WTC11 (cell line): Measurements from ENCODE around the gene GART. TPM values are rescaled to one million over a fixed set of nuclear protein-coding genes. Genes with fewer than 3 reads are reported as not detected.

Experiments
- ATAC-seq: fragments of 200-7000 bp; cut with Tn5 transposase; 2 replicates; pipeline ENCODE4 v1.10.0; 2021; ENCODE audit warnings: mild to moderate bottlenecking, moderate library complexity
- CTCF ChIA-PET: fragments of 300-600 bp; sonication (Branson Sonifier 250); formaldehyde crosslinking; loops from one replicate; lab custom pipeline; 2021; ENCODE audit warnings: antibody characterized with exemption; lab: Charles Lee
- POLR2A ChIA-PET: fragments of 350-600 bp; sonication (Branson Sonifier 250); formaldehyde crosslinking; loops from one replicate; lab custom pipeline; 2021; ENCODE audit warnings: antibody characterized with exemption; lab: Charles Lee
- DNase-seq: peaks from one replicate; pipeline ENCODE4 v3.0.0; 2021; ENCODE audit warnings: low spot score
- H3K27ac Mint-ChIP-seq: 2 replicates; pipeline ENCODE4 v1.8.0; 2021; ENCODE audit warnings: mixed read lengths
- H3K27me3 Mint-ChIP-seq: 2 replicates; pipeline ENCODE4 v1.8.0; 2021; ENCODE audit warnings: low read depth, mild to moderate bottlenecking, moderate library complexity, mixed read lengths
- H3K36me3 Mint-ChIP-seq: 2 replicates; pipeline ENCODE4 v1.8.0; 2021; ENCODE audit warnings: mixed read lengths
- H3K4me1 Mint-ChIP-seq: 2 replicates; pipeline ENCODE4 v1.8.0; 2022; ENCODE audit warnings: mixed read lengths
- H3K4me3 Mint-ChIP-seq: 2 replicates; pipeline ENCODE4 v1.8.0; 2021; ENCODE audit warnings: mild to moderate bottlenecking, moderate library complexity, mixed read lengths
- H3K9me3 Mint-ChIP-seq: 2 replicates; pipeline ENCODE4 v1.8.0; 2021; ENCODE audit warnings: mixed read lengths
- FOXK1 ChIP-seq: sonication (generic); formaldehyde crosslinking; IDR thresholded peaks from 2 replicates; pipeline ENCODE4 v1.8.0; 2022; ENCODE audit warnings: mild to moderate bottlenecking, moderate library complexity, missing genetic modification reagents
- JUN ChIP-seq: sonication (generic); formaldehyde crosslinking; IDR thresholded peaks from 2 replicates; pipeline ENCODE4 v1.8.0; 2023; ENCODE audit warnings: mild to moderate bottlenecking, missing genetic modification reagents
- KAT7 ChIP-seq: sonication (generic); formaldehyde crosslinking; IDR thresholded peaks from 2 replicates; pipeline ENCODE4 v1.8.1; 2023; ENCODE audit warnings: missing genetic modification reagents, mild to moderate bottlenecking, borderline replicate concordance
- NFYB ChIP-seq: sonication (generic); formaldehyde crosslinking; conservative IDR thresholded peaks from 2 replicates; pipeline ENCODE4 v1.8.0; 2022; ENCODE audit warnings: low read depth, missing genetic modification reagents
- NR2C2 ChIP-seq: sonication (generic); formaldehyde crosslinking; IDR thresholded peaks from 2 replicates; pipeline ENCODE4 v1.8.0; 2022; ENCODE audit warnings: mild to moderate bottlenecking, missing genetic modification reagents
- OVOL2 ChIP-seq: fragments of 250-450 bp; sonication (Bioruptor Pico); IDR thresholded peaks from 2 replicates; pipeline ENCODE4 v1.9.0; 2021; ENCODE audit warnings: mild to moderate bottlenecking, borderline replicate concordance
- RELA ChIP-seq: sonication (generic); formaldehyde crosslinking; IDR thresholded peaks from 2 replicates; pipeline ENCODE4 v1.8.1; 2022; ENCODE audit warnings: missing genetic modification reagents, mild to moderate bottlenecking, borderline replicate concordance
- SOX15 ChIP-seq: fragments of 250-450 bp; sonication (Bioruptor Pico); IDR thresholded peaks from 2 replicates; pipeline ENCODE4 v1.9.0; 2021; ENCODE audit warnings: mild to moderate bottlenecking
- ZNF138 ChIP-seq: sonication (generic); formaldehyde crosslinking; conservative IDR thresholded peaks from 2 replicates; pipeline ENCODE4 v1.8.1; 2022; ENCODE audit warnings: mild to moderate bottlenecking, moderate library complexity, missing genetic modification reagents
- ZNF317 ChIP-seq: sonication (generic); formaldehyde crosslinking; IDR thresholded peaks from 2 replicates; pipeline ENCODE4 v1.8.1; 2023; ENCODE audit warnings: low read depth, mild to moderate bottlenecking, moderate library complexity, missing genetic modification reagents, borderline replicate concordance
- ZNF423 ChIP-seq: fragments of 250-450 bp; sonication (Bioruptor Pico); IDR thresholded peaks from 2 replicates; pipeline ENCODE4 v2.1.2; 2022; ENCODE audit warnings: mild to moderate bottlenecking, moderate library complexity
- total RNA-seq: library from RNA; stranded (reverse); gene quantifications from 3 replicates; pipeline ENCODE4 v1.2.3, GENCODE V29; 2021
- TF ChIP-seq, protein P1 (sequence below): fragments of 250-450 bp; sonication (Bioruptor Pico); IDR thresholded peaks from 2 replicates; pipeline ENCODE4 v1.9.0; 2021; ENCODE audit warnings: mild to moderate bottlenecking, borderline replicate concordance
- TF ChIP-seq, protein P2 (sequence below): fragments of 250-450 bp; sonication (Bioruptor Pico); IDR thresholded peaks from 2 replicates; pipeline ENCODE4 v1.9.0; 2021; ENCODE audit warnings: mild to moderate bottlenecking
- TF ChIP-seq, protein P3 (sequence below): sonication (generic); formaldehyde crosslinking; IDR thresholded peaks from 2 replicates; pipeline ENCODE4 v1.8.1; 2022; ENCODE audit warnings: mild to moderate bottlenecking, moderate library complexity, missing genetic modification reagents
- TF ChIP-seq, protein P4 (sequence below): sonication (generic); formaldehyde crosslinking; IDR thresholded peaks from 2 replicates; pipeline ENCODE4 v1.8.0; 2022; ENCODE audit warnings: mild to moderate bottlenecking, missing genetic modification reagents
- TF ChIP-seq, protein P5 (sequence below): sonication (generic); formaldehyde crosslinking; IDR thresholded peaks from 2 replicates; pipeline ENCODE4 v1.8.1; 2023; ENCODE audit warnings: mild to moderate bottlenecking, moderate library complexity, missing genetic modification reagents
- TF ChIP-seq, protein P6 (sequence below): sonication (generic); formaldehyde crosslinking; IDR thresholded peaks from 2 replicates; pipeline ENCODE4 v1.8.1; 2023; ENCODE audit warnings: mild to moderate bottlenecking, missing genetic modification reagents
- TF ChIP-seq, protein P7 (sequence below): sonication (generic); formaldehyde crosslinking; IDR thresholded peaks from 2 replicates; pipeline ENCODE4 v1.8.1; 2023; ENCODE audit warnings: mild to moderate bottlenecking, missing genetic modification reagents, moderate library complexity
- TF ChIP-seq, protein P8 (sequence below): sonication (generic); formaldehyde crosslinking; IDR thresholded peaks from 2 replicates; pipeline ENCODE4 v1.8.1; 2022; ENCODE audit warnings: mild to moderate bottlenecking, missing genetic modification reagents, moderate library complexity, borderline replicate concordance

GART gene
- total RNA-seq, 1 experiment from 2014 or later, result 223 TPM

DNA sequence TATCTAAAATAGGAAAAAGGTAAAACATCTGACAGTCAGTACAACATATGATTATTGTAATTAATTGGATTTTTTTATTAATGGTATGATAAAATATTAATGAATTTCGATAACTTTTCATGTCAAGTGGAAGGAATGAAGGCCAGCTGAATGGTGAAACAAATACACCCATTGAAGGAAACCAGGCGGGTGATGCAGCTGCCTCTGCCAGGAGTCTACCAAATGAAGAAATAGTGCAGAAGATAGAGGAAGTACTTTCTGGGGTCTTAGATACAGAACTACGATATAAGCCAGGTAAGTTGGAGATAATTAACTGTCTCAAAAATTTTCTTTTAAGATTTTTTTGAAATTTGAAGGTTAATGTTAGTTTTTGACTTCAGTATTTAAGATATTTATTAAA lies 4.2 kb upstream of the GART start (continued):
- no peak for TF ChIP-seq OVOL2 (CRISPR knock-in tag)
- TF ChIP-seq ZNF317, result no peak

DNA sequence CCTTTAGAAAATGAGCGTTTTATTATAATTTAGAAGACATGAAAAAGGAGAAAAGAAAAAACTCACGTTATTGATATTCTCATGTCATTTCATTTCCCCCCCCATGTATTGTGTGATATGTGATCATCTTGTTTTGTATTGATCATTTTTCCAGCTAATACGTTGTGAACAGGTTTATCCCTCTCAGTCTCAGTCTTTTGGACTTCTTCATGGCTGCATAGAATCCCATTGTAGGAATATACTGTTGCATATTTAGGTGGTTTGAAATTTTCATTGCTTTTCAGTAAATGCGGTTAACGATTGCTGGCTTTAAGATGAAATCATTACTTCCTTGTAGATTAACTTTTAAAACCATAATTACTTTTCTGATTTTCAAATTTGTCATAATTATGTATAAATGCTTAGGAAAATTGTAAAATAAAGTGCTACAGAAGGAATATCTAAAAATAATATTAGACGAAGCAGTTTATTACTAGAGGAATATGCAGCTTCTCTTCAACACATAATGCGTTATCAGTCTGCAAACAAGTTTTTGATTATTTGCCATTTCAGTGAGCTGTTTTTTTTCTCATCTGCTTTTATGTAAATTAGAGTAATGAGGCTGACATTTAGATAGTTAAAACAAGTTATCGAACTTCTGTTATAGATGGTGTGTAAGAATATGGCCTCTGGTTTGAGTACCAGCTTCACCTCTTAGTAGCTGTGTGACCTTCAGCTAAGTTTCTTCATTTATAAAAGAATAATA lies 2.7 kb upstream of the GART start:
- no peak for ATAC-seq
- peaks cover 41% of the 10 kb centered on the region for H3K36me3 Mint-ChIP-seq

DNA sequence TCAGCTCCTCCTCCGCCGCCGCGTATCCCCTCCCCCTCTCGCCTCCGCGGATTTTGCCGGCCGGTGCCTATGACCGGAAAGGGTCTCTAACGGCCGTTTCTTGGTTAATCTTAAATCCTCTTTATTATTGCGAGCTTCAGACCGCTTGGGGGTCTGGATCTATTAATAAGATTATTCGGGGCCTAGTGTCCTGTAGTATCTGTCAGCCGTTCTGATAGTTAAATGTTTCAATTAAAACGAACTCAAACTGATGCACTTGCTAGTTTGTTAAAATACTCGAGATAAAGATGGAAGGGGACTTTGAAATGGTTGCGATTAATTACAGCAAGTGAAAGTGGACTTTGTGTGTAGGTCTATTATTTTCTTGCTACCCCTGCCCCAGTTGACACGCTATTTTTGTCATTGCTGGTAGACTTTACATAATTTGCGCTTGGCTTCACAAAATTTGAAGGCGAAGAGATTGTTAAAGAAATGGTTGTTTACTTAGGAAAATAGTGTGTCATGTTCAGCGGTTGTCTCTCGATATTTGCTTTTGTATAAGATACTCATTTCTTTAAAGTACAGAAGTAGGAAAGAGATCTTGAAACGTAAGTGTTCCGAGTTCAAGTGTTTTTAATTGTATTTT lies 1.7 kb upstream of the GART start:
- DNase-seq (peak; percentile 78), ATAC-seq (no peak; the same call in 1 of the 2 replicates)
- H3K27ac Mint-ChIP-seq, result peak overlapping the region; percentile 100
- no peaks in the 10 kb centered on the region for H3K9me3 Mint-ChIP-seq
- peak overlapping the region; percentile 99 for H3K4me3 Mint-ChIP-seq
- no peaks in the 10 kb centered on the region for H3K27me3 Mint-ChIP-seq
- H3K4me1 Mint-ChIP-seq, result peaks cover 22% of the 10 kb centered on the region
- ChIA-PET POLR2A (interaction anchor here (0.6 to 1.0 kb wide), 4 partner anchors 8 to 606 kb away, joined by 3 to 4 read pairs (median 4); partner anchors contain the start of gene DONSON), CTCF (interaction anchor here (1.0 kb wide), 1 partner anchor 62 kb away, joined by 3 read pairs; no protein-coding TSS in a partner anchor)
- H3K36me3 Mint-ChIP-seq, result peaks cover 39% of the 10 kb centered on the region
- TF ChIP-seq, protein P1, sequence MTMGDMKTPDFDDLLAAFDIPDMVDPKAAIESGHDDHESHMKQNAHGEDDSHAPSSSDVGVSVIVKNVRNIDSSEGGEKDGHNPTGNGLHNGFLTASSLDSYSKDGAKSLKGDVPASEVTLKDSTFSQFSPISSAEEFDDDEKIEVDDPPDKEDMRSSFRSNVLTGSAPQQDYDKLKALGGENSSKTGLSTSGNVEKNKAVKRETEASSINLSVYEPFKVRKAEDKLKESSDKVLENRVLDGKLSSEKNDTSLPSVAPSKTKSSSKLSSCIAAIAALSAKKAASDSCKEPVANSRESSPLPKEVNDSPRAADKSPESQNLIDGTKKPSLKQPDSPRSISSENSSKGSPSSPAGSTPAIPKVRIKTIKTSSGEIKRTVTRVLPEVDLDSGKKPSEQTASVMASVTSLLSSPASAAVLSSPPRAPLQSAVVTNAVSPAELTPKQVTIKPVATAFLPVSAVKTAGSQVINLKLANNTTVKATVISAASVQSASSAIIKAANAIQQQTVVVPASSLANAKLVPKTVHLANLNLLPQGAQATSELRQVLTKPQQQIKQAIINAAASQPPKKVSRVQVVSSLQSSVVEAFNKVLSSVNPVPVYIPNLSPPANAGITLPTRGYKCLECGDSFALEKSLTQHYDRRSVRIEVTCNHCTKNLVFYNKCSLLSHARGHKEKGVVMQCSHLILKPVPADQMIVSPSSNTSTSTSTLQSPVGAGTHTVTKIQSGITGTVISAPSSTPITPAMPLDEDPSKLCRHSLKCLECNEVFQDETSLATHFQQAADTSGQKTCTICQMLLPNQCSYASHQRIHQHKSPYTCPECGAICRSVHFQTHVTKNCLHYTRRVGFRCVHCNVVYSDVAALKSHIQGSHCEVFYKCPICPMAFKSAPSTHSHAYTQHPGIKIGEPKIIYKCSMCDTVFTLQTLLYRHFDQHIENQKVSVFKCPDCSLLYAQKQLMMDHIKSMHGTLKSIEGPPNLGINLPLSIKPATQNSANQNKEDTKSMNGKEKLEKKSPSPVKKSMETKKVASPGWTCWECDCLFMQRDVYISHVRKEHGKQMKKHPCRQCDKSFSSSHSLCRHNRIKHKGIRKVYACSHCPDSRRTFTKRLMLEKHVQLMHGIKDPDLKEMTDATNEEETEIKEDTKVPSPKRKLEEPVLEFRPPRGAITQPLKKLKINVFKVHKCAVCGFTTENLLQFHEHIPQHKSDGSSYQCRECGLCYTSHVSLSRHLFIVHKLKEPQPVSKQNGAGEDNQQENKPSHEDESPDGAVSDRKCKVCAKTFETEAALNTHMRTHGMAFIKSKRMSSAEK (CRISPR knock-in tag), result no peak
- TF ChIP-seq, protein P2, sequence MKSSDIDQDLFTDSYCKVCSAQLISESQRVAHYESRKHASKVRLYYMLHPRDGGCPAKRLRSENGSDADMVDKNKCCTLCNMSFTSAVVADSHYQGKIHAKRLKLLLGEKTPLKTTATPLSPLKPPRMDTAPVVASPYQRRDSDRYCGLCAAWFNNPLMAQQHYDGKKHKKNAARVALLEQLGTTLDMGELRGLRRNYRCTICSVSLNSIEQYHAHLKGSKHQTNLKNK (CRISPR knock-in tag), result no peak
- TF ChIP-seq, protein P3, sequence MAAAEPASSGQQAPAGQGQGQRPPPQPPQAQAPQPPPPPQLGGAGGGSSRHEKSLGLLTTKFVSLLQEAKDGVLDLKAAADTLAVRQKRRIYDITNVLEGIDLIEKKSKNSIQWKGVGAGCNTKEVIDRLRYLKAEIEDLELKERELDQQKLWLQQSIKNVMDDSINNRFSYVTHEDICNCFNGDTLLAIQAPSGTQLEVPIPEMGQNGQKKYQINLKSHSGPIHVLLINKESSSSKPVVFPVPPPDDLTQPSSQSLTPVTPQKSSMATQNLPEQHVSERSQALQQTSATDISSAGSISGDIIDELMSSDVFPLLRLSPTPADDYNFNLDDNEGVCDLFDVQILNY (CRISPR knock-in tag), result no peak

More for the DNA sequence above, 2.7 kb upstream of the GART start:
- Mint-ChIP-seq H3K4me1 (peaks cover 22% of the 10 kb centered on the region), H3K9me3 (no peaks in the 10 kb centered on the region), H3K27me3 (no peaks in the 10 kb centered on the region), H3K4me3 (peak overlapping the region; percentile 99), H3K27ac (peak overlapping the region; percentile 100)
- CTCF ChIA-PET, result no interaction called here
- POLR2A ChIA-PET, result no interaction called here
- TF ChIP-seq, protein P4, sequence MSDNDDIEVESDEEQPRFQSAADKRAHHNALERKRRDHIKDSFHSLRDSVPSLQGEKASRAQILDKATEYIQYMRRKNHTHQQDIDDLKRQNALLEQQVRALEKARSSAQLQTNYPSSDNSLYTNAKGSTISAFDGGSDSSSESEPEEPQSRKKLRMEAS (CRISPR knock-in tag), result no peak
- TF ChIP-seq ZNF423 (no peak), KAT7 (no peak), NFYB (CRISPR knock-in tag) (no peak), OVOL2 (CRISPR knock-in tag) (no peak), RELA (no peak), JUN (CRISPR knock-in tag) (no peak), ZNF138 (CRISPR knock-in tag) (no peak), FOXK1 (no peak), NR2C2 (CRISPR knock-in tag) (no peak), SOX15 (CRISPR knock-in tag) (no peak)
- TF ChIP-seq, protein P5, sequence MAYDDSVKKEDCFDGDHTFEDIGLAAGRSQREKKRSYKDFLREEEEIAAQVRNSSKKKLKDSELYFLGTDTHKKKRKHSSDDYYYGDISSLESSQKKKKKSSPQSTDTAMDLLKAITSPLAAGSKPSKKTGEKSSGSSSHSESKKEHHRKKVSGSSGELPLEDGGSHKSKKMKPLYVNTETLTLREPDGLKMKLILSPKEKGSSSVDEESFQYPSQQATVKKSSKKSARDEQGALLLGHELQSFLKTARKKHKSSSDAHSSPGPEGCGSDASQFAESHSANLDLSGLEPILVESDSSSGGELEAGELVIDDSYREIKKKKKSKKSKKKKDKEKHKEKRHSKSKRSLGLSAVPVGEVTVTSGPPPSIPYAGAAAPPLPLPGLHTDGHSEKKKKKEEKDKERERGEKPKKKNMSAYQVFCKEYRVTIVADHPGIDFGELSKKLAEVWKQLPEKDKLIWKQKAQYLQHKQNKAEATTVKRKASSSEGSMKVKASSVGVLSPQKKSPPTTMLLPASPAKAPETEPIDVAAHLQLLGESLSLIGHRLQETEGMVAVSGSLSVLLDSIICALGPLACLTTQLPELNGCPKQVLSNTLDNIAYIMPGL (CRISPR knock-in tag), result no peak
- TF ChIP-seq, protein P2 (CRISPR knock-in tag), result no peak
- TF ChIP-seq, protein P6, sequence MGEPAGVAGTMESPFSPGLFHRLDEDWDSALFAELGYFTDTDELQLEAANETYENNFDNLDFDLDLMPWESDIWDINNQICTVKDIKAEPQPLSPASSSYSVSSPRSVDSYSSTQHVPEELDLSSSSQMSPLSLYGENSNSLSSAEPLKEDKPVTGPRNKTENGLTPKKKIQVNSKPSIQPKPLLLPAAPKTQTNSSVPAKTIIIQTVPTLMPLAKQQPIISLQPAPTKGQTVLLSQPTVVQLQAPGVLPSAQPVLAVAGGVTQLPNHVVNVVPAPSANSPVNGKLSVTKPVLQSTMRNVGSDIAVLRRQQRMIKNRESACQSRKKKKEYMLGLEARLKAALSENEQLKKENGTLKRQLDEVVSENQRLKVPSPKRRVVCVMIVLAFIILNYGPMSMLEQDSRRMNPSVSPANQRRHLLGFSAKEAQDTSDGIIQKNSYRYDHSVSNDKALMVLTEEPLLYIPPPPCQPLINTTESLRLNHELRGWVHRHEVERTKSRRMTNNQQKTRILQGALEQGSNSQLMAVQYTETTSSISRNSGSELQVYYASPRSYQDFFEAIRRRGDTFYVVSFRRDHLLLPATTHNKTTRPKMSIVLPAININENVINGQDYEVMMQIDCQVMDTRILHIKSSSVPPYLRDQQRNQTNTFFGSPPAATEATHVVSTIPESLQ (CRISPR knock-in tag), result no peak
- TF ChIP-seq, protein P7, sequence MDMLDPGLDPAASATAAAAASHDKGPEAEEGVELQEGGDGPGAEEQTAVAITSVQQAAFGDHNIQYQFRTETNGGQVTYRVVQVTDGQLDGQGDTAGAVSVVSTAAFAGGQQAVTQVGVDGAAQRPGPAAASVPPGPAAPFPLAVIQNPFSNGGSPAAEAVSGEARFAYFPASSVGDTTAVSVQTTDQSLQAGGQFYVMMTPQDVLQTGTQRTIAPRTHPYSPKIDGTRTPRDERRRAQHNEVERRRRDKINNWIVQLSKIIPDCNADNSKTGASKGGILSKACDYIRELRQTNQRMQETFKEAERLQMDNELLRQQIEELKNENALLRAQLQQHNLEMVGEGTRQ, result no peak
- TF ChIP-seq, protein P8, sequence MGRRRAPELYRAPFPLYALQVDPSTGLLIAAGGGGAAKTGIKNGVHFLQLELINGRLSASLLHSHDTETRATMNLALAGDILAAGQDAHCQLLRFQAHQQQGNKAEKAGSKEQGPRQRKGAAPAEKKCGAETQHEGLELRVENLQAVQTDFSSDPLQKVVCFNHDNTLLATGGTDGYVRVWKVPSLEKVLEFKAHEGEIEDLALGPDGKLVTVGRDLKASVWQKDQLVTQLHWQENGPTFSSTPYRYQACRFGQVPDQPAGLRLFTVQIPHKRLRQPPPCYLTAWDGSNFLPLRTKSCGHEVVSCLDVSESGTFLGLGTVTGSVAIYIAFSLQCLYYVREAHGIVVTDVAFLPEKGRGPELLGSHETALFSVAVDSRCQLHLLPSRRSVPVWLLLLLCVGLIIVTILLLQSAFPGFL (CRISPR knock-in tag), result no peak
- no peak for DNase-seq
